GM21723 (cell line): ENCODE measurements around the gene FRZB.

Experiments used
- ATAC-seq: cut with Tn5 transposase; IDR thresholded peaks from one replicate; pipeline ENCODE4 v1.9.1; 2021; ENCODE audit warnings: mild to moderate bottlenecking, moderate library complexity; ENCODE audit not compliant: unreplicated experiment

FRZB gene

GRCh38 chr2:182845794-182846417 lies 20.5 kb downstream of the FRZB start:
- ATAC-seq, result no peak

- ATAC-seq, result no peak
Measured at GRCh38 chr2:182836451-182836850, 30.0 kb downstream of the FRZB start.

- no peak for ATAC-seq
Measured at GRCh38 chr2:182834293-182834692, 32.1 kb downstream of the FRZB start.

GRCh38 chr2:182833084-182833854 lies 33.2 kb downstream of the FRZB start:
- no peak for ATAC-seq

- no peak for ATAC-seq
Measured at GRCh38 chr2:182831921-182832320, 34.5 kb downstream of the FRZB start.

- no peak for ATAC-seq
Measured at GRCh38 chr2:182831101-182831500, 35.3 kb downstream of the FRZB start.

- no peak for ATAC-seq
Measured at GRCh38 chr2:182827182-182827879, 39.1 kb downstream of the FRZB start.

- ATAC-seq, result no peak
Measured at GRCh38 chr2:182826496-182826895, 39.9 kb downstream of the FRZB start.

GRCh38 chr2:182826064-182826463 lies 40.4 kb downstream of the FRZB start:
- ATAC-seq, result no peak

- no peak for ATAC-seq
Measured at GRCh38 chr2:182824767-182825158, 41.7 kb downstream of the FRZB start.

- ATAC-seq, result no peak
Measured at GRCh38 chr2:182824056-182824766, 42.2 kb downstream of the FRZB start.

- ATAC-seq, result no peak
Measured at GRCh38 chr2:182822733-182823132, 43.7 kb downstream of the FRZB start.

GRCh38 chr2:182821182-182821581 lies 45.3 kb downstream of the FRZB start:
- no peak for ATAC-seq

GRCh38 chr2:182819412-182819811 lies 47.0 kb downstream of the FRZB start:
- ATAC-seq, result no peak

- ATAC-seq, result no peak
Measured at GRCh38 chr2:182818925-182819324, 47.5 kb downstream of the FRZB start.

- ATAC-seq, result no peak
Measured at GRCh38 chr2:182818501-182818900, 47.9 kb downstream of the FRZB start.

GRCh38 chr2:182817558-182817957 lies 48.9 kb downstream of the FRZB start:
- ATAC-seq, result no peak

GRCh38 chr2:182816866-182817265 lies 49.6 kb downstream of the FRZB start:
- no peak for ATAC-seq

- ATAC-seq, result no peak
Measured at GRCh38 chr2:182814804-182815203, 51.6 kb downstream of the FRZB start.

- no peak for ATAC-seq
Measured at GRCh38 chr2:182814380-182814779, 52.1 kb downstream of the FRZB start.

GRCh38 chr2:182810087-182810486 lies 56.4 kb downstream of the FRZB start:
- no peak for ATAC-seq
